Lung (tissue), 12 donors: Measurements from ENCODE around the gene MEIS2. TPM values are rescaled to one million over a fixed set of nuclear protein-coding genes. Genes with fewer than 3 reads are reported as not detected.

ENCODE experiments used
- ATAC-seq: fragments of 200-7000 bp; cut with Tn5 transposase; one replicate; pipeline ENCODE4 v1.9.1; 2020; ENCODE audit warnings: moderate number of reproducible peaks; ENCODE audit not compliant: insufficient read depth, low FRiP score
- DNase-seq, 3 donors: peaks; one replicate each; pipeline ENCODE4 v3.0.0-alpha.2; 2013 to 2017
- H3K27ac ChIP-seq, 2 donors: one replicate each; pipeline ENCODE4 v1.5.1; 2013; ENCODE audit warnings: mild to moderate bottlenecking in 2 of 2, moderate library complexity in 2 of 2, control low read depth in 1 of 2, inconsistent platforms in 1 of 2, low read depth in 1 of 2, low read length in 1 of 2
- H3K27me3 ChIP-seq, 3 donors: one replicate each; pipeline ENCODE4 v1.5.1; 2013; ENCODE audit warnings: low read length in 2 of 3; ENCODE audit not compliant: control insufficient read depth in 3 of 3, insufficient read depth in 3 of 3
- H3K36me3 ChIP-seq, 4 donors: one replicate each; pipeline ENCODE4 v1.5.1; 2013; ENCODE audit warnings: low read length in 4 of 4, mild to moderate bottlenecking in 1 of 4, moderate library complexity in 1 of 4; ENCODE audit not compliant: control insufficient read depth in 4 of 4, insufficient read depth in 4 of 4
- H3K4me1 ChIP-seq, 5 donors: one replicate each; pipeline ENCODE4 v1.5.1; 2013; ENCODE audit warnings: low read length in 5 of 5, mild to moderate bottlenecking in 2 of 5, moderate library complexity in 1 of 5; ENCODE audit not compliant: control insufficient read depth in 5 of 5, insufficient read depth in 5 of 5
- H3K4me3 ChIP-seq: one replicate; pipeline ENCODE4 v1.5.1; 2013; ENCODE audit warnings: mild to moderate bottlenecking, control low read depth, moderate library complexity
- H3K9ac ChIP-seq, 2 donors: one replicate each; pipeline ENCODE4 v1.5.1; 2013; ENCODE audit warnings: low read length in 2 of 2, control low read depth in 1 of 2; ENCODE audit not compliant: insufficient read depth in 1 of 2
- H3K9me3 ChIP-seq, 4 donors: one replicate each; pipeline ENCODE4 v1.5.1; 2013; ENCODE audit warnings: low read length in 3 of 4, mild to moderate bottlenecking in 1 of 4, moderate library complexity in 1 of 4; ENCODE audit not compliant: control insufficient read depth in 4 of 4, insufficient read depth in 3 of 4
- CTCF ChIP-seq: IDR thresholded peaks from 2 replicates; pipeline ENCODE4 v1.5.1; 2012; ENCODE audit warnings: mild to moderate bottlenecking; ENCODE audit errors: control extremely low read depth, extremely low read depth
- WGBS, 2 donors: extraction: QIAGEN DNeasy Blood & Tissue Kit; methylation state at CpG; one replicate each; pipeline ENCODE4 v1.1.7; 2013; 5-methylcytosine and 5-hydroxymethylcytosine counted together
- polyA plus RNA-seq, 2 donors: library from polyadenylated mRNA; stranded (reverse); fragments of 200-250 nt; gene quantifications; one replicate each; pipeline ENCODE4 v1.2.1, GENCODE V29; 2013
- total RNA-seq, 2 donors: library from RNA; depleted of rRNA in 1 of 2; stranded (reverse); fragments of >200 nt in 1 of 2; gene quantifications; one replicate each; pipeline ENCODE4 v1.2.1, GENCODE V29; 2014 to 2021
- donor health status: control.
- donor health status: control.
- donor health status: Bipolar disorder and iron deficiency.
- donor health status: healthy.
- donor health status: DM: yes; HTN: yes; CAD: no.

MEIS2 gene
- total and polyA plus RNA-seq, 4 donors: 5.6 to 47.5 (median 13.7) TPM

- Histone ChIP-seq H3K9ac (peak overlapping the region in 1 of 2 donors; percentile 81), H3K9me3 (no peaks in the 10 kb centered on the region), H3K4me3 (peak overlapping the region; percentile 24), H3K27ac (peak overlapping the region; percentile 67 to 97), H3K36me3 (peaks cover 0 to 18% (median 9%) of the 10 kb centered on the region in 4 donors), H3K4me1 (peaks cover 0 to 44% (median 8%) of the 10 kb centered on the region in 5 donors), H3K27me3 (peaks cover 0 to 3% (median 0%) of the 10 kb centered on the region in 3 donors)
- no peak for TF ChIP-seq CTCF
- 41 to 49% methylated on average over 32 of the region's 32 CpGs for WGBS, 2 donors
- DNase-seq (peak in 2 of 3 donors; percentile 35), ATAC-seq (no peak)
Observed at GRCh38 chr15:37095770-37096557, 4.4 kb downstream of the MEIS2 start.

GRCh38 chr15:37094915-37095711 is 5.2 kb downstream of the MEIS2 start:
- H3K4me1 ChIP-seq: peaks cover 0 to 44% (median 9%) of the 10 kb centered on the region in 5 donors
- 23 to 53% methylated on average over 36 of the region's 36 CpGs for WGBS, 2 donors
- peaks cover 0 to 18% (median 9%) of the 10 kb centered on the region in 4 donors for H3K36me3 ChIP-seq
- no peak overlapping the region for H3K9ac ChIP-seq
- H3K9me3 ChIP-seq: no peaks in the 10 kb centered on the region
- DNase-seq (peak in 1 of 3 donors; percentile 25), ATAC-seq (no peak)
- no peak for TF ChIP-seq CTCF
- H3K27me3 ChIP-seq: peaks cover 0 to 3% (median 0%) of the 10 kb centered on the region in 3 donors
- H3K27ac ChIP-seq: peak overlapping the region; percentile 67 to 97
- peak overlapping the region; percentile 19 for H3K4me3 ChIP-seq

- WGBS, 2 donors: 58 to 60% methylated on average over 7 of the region's 7 CpGs
- Histone ChIP-seq H3K9me3 (no peaks in the 10 kb centered on the region), H3K4me1 (peaks cover 0 to 41% (median 9%) of the 10 kb centered on the region in 5 donors), H3K27ac (peak overlapping the region in 1 of 2 donors; percentile 7), H3K9ac (no peak overlapping the region), H3K36me3 (peaks cover 0 to 18% (median 9%) of the 10 kb centered on the region in 4 donors), H3K4me3 (peak overlapping the region; percentile 10), H3K27me3 (peaks cover 0 to 3% (median 0%) of the 10 kb centered on the region in 3 donors)
- no peak for TF ChIP-seq CTCF
- ATAC-seq (no peak), DNase-seq (peak in 1 of 3 donors; percentile 17)
Observed at GRCh38 chr15:37094333-37094914, 5.9 kb downstream of the MEIS2 start.
